Neural cell (in vitro differentiated cells): ENCODE results near the gene TCF4.

Experiments used
- EZH2 ChIP-seq: fragments of 200-600, 300-800 bp; shearing (Covaris generic), sonication (generic); IDR thresholded peaks from 2 replicates; pipeline ENCODE4 v1.6.1; 2014; ENCODE audit warnings: antibody characterized with exemption, low read length, borderline replicate concordance, mild to moderate bottlenecking; ENCODE audit not compliant: insufficient read depth, poor library complexity, severe bottlenecking
- RAD21 ChIP-seq: fragments of 450-650 bp; conservative IDR thresholded peaks from 2 replicates; pipeline ENCODE4 v1.6.1; 2014; ENCODE audit warnings: antibody characterized with exemption, mild to moderate bottlenecking, moderate library complexity
- TF ChIP-seq, protein P1 (sequence below): fragments of 450-650 bp; IDR thresholded peaks from 2 replicates; pipeline ENCODE4 v1.5.1; 2014; ENCODE audit warnings: antibody characterized with exemption, mild to moderate bottlenecking, moderate library complexity; ENCODE audit not compliant: poor library complexity, severe bottlenecking

DNA sequence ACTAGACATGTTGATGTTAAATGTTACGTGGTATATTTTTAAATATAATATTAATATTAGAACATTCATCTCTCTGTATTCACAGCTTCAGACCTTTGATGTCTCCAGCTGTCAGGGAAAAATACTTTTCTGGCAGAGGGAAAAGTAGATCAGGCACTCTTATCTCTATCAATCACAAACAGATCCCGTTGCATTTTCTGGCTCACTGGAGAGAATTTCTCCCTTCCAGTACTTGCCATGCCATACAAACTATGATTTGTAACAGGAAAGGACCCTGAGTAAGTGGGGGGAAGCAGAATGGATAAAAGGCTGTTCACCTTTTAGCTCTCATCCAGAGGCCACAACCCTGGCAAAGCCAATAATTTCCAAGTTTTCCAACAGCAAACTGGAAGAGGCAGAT, 158.0 kb downstream of the TCF4 start:
- TF ChIP-seq RAD21 (no peak), EZH2 (no peak)
- TF ChIP-seq, protein P1, sequence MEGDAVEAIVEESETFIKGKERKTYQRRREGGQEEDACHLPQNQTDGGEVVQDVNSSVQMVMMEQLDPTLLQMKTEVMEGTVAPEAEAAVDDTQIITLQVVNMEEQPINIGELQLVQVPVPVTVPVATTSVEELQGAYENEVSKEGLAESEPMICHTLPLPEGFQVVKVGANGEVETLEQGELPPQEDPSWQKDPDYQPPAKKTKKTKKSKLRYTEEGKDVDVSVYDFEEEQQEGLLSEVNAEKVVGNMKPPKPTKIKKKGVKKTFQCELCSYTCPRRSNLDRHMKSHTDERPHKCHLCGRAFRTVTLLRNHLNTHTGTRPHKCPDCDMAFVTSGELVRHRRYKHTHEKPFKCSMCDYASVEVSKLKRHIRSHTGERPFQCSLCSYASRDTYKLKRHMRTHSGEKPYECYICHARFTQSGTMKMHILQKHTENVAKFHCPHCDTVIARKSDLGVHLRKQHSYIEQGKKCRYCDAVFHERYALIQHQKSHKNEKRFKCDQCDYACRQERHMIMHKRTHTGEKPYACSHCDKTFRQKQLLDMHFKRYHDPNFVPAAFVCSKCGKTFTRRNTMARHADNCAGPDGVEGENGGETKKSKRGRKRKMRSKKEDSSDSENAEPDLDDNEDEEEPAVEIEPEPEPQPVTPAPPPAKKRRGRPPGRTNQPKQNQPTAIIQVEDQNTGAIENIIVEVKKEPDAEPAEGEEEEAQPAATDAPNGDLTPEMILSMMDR, result no peak
